ENCODE measurements around the gene SEC14L2.
"Not testable (repeated sequence)": the region's sequence is repeated elsewhere in the genome, so short reads cannot be mapped to it uniquely, and the experiment has no call there.

SEC14L2 gene

GRCh38 chr22:30430933-30431332, 34.1 kb downstream of the SEC14L2 start:
- DNase-seq, result no peak

DNA sequence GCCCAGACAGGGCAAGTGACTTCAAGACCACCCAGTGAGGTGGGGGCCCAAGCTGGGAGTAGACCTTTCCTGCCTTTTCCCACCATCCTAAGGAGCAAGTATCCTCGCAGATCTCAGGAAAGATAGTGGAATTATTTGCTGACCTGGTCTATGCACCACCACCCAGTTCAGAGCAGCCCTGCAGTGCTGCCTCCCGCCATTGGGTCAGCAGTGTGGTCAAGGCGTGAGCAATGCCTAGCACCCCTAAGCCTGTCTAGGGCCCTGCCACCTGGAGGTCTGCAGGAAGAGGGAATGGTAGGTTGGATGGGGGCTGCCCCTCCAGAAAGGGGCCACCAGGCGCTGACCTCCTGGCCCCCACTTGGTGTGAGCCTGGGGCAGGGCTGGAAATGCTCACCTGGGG, 35.3 kb downstream of the SEC14L2 start:
- DNase-seq, result no peak

GRCh38 chr22:30432520-30432919, 35.7 kb downstream of the SEC14L2 start:
- no peak for DNase-seq

GRCh38 chr22:30433227-30433626, 36.4 kb downstream of the SEC14L2 start:
- no peak for DNase-seq

DNA sequence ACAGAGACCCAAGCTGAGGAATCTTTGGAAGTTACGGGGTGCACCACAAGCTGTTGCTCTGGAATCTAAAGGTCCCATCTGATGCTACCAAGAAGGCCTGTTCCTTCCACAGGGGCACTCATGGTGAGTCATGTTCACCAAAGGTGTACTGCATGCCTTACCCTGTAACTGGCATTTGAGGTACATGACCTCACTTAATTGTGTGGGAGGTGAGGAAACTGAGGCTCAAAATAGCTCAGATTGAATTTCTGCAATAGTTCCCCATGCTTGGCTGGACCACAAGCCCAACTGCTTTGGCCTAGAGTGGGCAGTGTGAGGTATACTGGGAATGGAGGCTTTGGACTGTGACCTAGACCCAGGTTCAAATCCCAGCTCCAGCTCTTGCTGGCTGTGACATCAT, 37.0 kb downstream of the SEC14L2 start:
- DNase-seq, result no peak

DNA sequence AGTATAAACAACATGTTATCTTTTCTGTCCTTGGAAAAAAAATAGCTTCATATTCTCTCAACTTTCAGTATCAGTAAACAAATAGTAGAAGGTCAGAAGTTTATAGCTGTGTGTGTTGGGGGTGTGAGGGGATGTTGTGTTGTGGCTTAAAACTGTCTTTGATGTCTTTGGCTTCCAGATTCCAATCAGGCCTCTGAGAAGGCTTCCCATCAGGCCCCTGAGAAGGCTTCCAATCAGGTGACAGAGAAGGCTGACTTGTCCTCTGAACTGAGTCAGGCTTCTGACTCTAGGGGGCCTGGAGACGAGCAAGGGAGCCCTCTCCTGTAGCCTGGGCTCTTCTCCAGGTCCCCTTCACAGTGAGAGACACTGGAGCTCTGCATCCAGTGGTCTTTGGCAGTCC, 38.0 kb downstream of the SEC14L2 start:
- DNase-seq, result no peak

GRCh38 chr22:30435674-30436126, 38.9 kb downstream of the SEC14L2 start:
- no peak for DNase-seq

- no peak for DNase-seq
Measured at GRCh38 chr22:30436196-30436595, 39.4 kb downstream of the SEC14L2 start.

- no peak for DNase-seq
Measured at GRCh38 chr22:30438559-30438958, 41.7 kb downstream of the SEC14L2 start.

- DNase-seq, result no peak
Measured at GRCh38 chr22:30439226-30439625, 42.4 kb downstream of the SEC14L2 start.

DNA sequence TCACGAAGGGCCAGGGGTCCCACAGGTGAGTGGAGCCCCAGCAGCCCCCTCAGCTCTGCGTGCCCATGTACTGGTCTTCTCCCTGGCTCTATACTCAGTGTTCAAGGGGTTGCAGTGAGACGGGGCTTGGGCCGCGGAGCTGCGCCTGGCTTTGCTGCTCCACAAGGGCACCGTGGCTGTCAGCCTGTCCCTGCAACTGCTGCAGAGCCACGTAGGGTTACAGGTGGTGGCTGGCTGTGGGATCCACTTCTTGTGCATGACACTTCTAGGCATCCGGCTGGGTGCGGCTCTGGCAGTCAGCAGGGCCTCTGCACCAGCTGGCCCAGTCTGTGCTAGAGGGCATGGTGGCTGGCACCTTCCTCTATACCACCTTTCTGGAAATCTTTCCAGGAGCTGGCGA, 43.0 kb downstream of the SEC14L2 start:
- no peak for DNase-seq

GRCh38 chr22:30441088-30441487, 44.3 kb downstream of the SEC14L2 start:
- no peak for DNase-seq

GRCh38 chr22:30444632-30445437, 48.0 kb downstream of the SEC14L2 start:
- peak; percentile 40 for DNase-seq

DNA sequence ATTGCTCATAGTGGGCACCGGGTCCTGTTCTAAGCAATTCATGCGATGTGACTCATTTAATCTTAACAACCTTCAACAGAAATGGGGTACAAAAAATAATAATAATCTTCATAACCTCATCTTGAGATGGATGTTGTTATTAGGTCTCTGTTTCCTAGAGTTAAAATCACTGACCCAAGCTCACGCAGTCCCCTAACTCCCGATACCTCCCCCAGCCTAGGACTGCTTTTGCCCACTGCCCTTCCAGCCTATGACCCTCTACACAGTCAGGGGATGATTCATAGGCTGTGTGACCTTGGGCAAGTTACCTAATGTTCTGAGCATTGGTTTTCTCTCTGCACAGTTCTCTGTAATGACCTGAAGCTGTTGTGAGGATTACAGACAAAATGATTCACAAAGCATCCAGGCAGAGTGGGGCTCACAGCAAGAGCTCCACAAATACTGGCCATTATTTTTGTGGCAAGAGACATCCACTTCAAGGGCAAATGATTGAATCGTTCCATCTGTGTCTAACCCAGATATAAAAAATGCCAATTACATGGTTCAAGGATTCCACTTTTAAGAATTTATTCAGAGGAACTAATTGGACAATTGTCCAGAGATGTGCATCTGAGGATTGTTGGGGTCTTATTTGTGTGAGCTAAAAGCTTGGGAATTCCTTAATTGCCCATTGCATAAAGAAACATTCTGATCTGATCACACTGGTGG, 48.8 kb downstream of the SEC14L2 start:
- DNase-seq, result no peak

GRCh38 chr22:30447656-30448055, 50.8 kb downstream of the SEC14L2 start:
- DNase-seq, result no peak

- not testable (repeated sequence) for DNase-seq
Measured at GRCh38 chr22:30451488-30451887, 54.7 kb downstream of the SEC14L2 start.

DNA sequence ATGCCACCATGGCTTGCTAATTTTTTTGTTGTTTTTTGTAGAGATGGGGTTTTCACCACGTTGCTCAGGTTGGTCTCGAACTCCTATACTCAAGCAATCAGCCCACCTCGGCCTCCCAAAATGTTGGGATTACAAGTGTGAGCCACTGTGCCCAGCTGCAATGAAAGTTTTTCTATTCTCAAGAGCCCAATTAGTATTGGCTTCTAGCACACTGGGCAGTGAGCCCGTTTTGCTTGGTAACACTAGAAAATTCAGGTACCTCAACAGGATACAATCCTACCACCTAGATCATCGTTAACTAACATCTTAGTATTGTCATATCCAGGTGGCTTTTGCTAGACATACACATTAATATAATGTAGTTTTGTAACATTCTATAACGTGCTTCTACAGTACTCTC, 56.0 kb downstream of the SEC14L2 start:
- DNase-seq, result no peak

- DNase-seq, result peak; percentile 61
Measured at GRCh38 chr22:30453731-30454510, 57.1 kb downstream of the SEC14L2 start.

DNA sequence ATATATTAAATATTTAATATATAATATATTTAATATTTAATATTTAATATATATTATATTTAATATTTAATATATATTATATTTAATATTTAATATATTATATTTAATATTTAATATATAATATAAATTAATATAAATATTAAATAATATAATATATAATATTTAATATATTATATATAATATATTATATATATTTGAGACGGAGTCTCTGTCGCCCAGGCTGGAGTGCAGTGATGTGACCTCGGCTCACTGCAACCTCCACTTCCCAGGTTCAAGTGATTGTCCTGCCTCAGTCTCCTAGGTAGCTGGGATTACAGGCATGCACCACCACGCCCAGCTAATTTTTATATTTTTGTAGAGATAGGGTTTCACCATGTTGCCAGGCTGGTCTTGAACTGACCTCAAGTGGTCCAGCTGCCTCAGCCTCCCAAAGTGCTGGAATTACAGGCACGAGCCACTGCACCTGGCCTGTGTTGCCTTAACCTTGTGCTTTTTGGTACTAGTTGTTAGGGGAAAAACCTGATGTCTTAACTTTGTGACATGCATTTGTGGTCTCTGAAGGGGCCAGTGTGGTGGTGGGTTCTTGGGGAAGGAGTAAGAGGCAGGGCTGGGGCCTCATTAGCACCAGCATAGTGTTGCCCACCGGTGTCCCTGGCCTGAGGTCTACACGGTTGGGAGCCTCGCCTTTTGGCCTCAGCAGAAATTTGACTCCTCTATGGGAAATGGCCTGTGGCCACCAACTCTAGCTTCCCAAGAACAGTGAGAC, 58.4 kb downstream of the SEC14L2 start:
- DNase-seq, result no peak

- DNase-seq, result no peak
Measured at GRCh38 chr22:30457981-30458380, 61.2 kb downstream of the SEC14L2 start.

GRCh38 chr22:30459181-30460052, 62.6 kb downstream of the SEC14L2 start:
- DNase-seq, result peak; percentile 44

GRCh38 chr22:30460147-30460546, 63.3 kb downstream of the SEC14L2 start:
- peak; percentile 97 for DNase-seq

Data from DMS153 (cell line).